Posterior vena cava (tissue), 2 donors: ENCODE data around the gene PRTG. TPM values are rescaled to one million over a fixed set of nuclear protein-coding genes. Genes with fewer than 3 reads are reported as not detected.
"Not testable (repeated sequence)": the region's sequence is repeated elsewhere in the genome, so short reads cannot be mapped to it uniquely, and the experiment has no call there.

ENCODE experiments used
- DNase-seq: peaks from one replicate; pipeline ENCODE4 v3.0.0-alpha.2; 2020; ENCODE audit warnings: low spot score
- intact Hi-C, 2 donors: fragments of 100-400 bp; cut with DNase I; formaldehyde crosslinking; loops; one replicate each; pipeline versions ENCODE4 v1.14.1 to v1.14.2; 2022 to 2023
- total RNA-seq, 2 donors: library from RNA; stranded (reverse); fragmentation: NEBNext Ultra II Directional; extraction: Animal tissue kit (Norgen Biotek cat#: 25700); gene quantifications; one replicate each; pipeline ENCODE4 v1.2.1, GENCODE V29; 2021
- donor health status: DM: yes; HTN: yes; CAD: no.
- donor health status: DM: yes; HTN: yes; CAD: no.

The PRTG gene
- total RNA-seq, 2 donors from 2014 or later = 1.0 to 1.3 TPM

- intact Hi-C loops = no loop called here
- DNase-seq = no peak
Observed at GRCh38 chr15:55654561-55655031, 88.4 kb downstream of the PRTG start.

- DNase-seq = no peak
- intact Hi-C loops = no loop called here
Observed at GRCh38 chr15:55652909-55653495, 90.0 kb downstream of the PRTG start.

- DNase-seq = no peak
- intact Hi-C loops = no loop called here
Observed at GRCh38 chr15:55652359-55652758, 90.6 kb downstream of the PRTG start.

- DNase-seq = no peak
- intact Hi-C loops = loop anchor here in 1 of 2 donors (10.0 kb wide), 1 partner anchor 196 kb away; no protein-coding TSS in a partner anchor
Observed at GRCh38 chr15:55649058-55649423, 93.9 kb downstream of the PRTG start.

GRCh38 chr15:55638764-55639163 lies 104.2 kb downstream of the PRTG start:
- DNase-seq = no peak
- intact Hi-C loops = no loop called here

- intact Hi-C loops = no loop called here
- DNase-seq = no peak
Observed at GRCh38 chr15:55637086-55637485, 105.9 kb downstream of the PRTG start.

- no peak for DNase-seq
- intact Hi-C loops = no loop called here
Observed at GRCh38 chr15:55633731-55634130, 109.2 kb downstream of the PRTG start.

- DNase-seq = no peak
- intact Hi-C loops = no loop called here
Observed at GRCh38 chr15:55632434-55632833, 110.5 kb downstream of the PRTG start.

- DNase-seq = no peak
- intact Hi-C loops = no loop called here
Observed at GRCh38 chr15:55630858-55631257, 112.1 kb downstream of the PRTG start.

GRCh38 chr15:55628369-55628730 lies 114.6 kb downstream of the PRTG start:
- DNase-seq = no peak
- intact Hi-C loops = no loop called here

GRCh38 chr15:55627730-55628368 lies 115.1 kb downstream of the PRTG start:
- intact Hi-C loops = no loop called here
- DNase-seq = no peak

GRCh38 chr15:55619783-55620182 lies 123.2 kb downstream of the PRTG start:
- intact Hi-C loops = no loop called here
- no peak for DNase-seq

- no peak for DNase-seq
- intact Hi-C loops = no loop called here
Observed at GRCh38 chr15:55618387-55618786, 124.6 kb downstream of the PRTG start.

- DNase-seq = no peak
- intact Hi-C loops = no loop called here
Observed at GRCh38 chr15:55615445-55615844, 127.5 kb downstream of the PRTG start.

GRCh38 chr15:55613727-55614126 lies 129.2 kb downstream of the PRTG start:
- intact Hi-C loops = no loop called here
- no peak for DNase-seq

GRCh38 chr15:55606214-55606613 lies 136.7 kb downstream of the PRTG start:
- intact Hi-C loops = no loop called here
- no peak for DNase-seq

GRCh38 chr15:55601374-55601773 lies 141.6 kb downstream of the PRTG start:
- intact Hi-C loops = no loop called here
- no peak for DNase-seq

- intact Hi-C loops = no loop called here
- DNase-seq = no peak
Observed at GRCh38 chr15:55599439-55599838, 143.5 kb downstream of the PRTG start.

GRCh38 chr15:55593019-55593418 lies 149.9 kb downstream of the PRTG start:
- DNase-seq, intact Hi-C loops: not testable (repeated sequence)

- intact Hi-C loops = no loop called here
- no peak for DNase-seq
Observed at GRCh38 chr15:55590788-55591187, 152.2 kb downstream of the PRTG start.

GRCh38 chr15:55589287-55589686 lies 153.7 kb downstream of the PRTG start:
- no peak for DNase-seq
- intact Hi-C loops = no loop called here

- intact Hi-C loops = no loop called here
- DNase-seq = no peak
Observed at GRCh38 chr15:55588815-55589115, 154.2 kb downstream of the PRTG start.
